ENCODE data around the gene ARMH1. TPM values are rescaled to one million over a fixed set of nuclear protein-coding genes. Genes with fewer than 3 reads are reported as not detected.

ARMH1 gene
- total RNA-seq, 4 donors from 2014 or later = 0.40 to 2.5 (median 0.96) TPM; not detected in 1

- intact Hi-C loops (cut with DNase I; ENCODE audit: low total_unique reads) (loop anchor here (5.0 kb wide), 1 partner anchor 594 kb away; no protein-coding TSS in a partner anchor), in situ Hi-C loops (cut with MboI; ENCODE audit: low pct_ligation_motif_present in 1 of 4, low pct_unique_long_range_greater_than_20kb in 1 of 4, low sequenced_read_pairs in 3 of 4) (no loop called here)
- no peaks in the 10 kb centered on the region for H3K27me3 ChIP-seq
- TF ChIP-seq, protein P1, sequence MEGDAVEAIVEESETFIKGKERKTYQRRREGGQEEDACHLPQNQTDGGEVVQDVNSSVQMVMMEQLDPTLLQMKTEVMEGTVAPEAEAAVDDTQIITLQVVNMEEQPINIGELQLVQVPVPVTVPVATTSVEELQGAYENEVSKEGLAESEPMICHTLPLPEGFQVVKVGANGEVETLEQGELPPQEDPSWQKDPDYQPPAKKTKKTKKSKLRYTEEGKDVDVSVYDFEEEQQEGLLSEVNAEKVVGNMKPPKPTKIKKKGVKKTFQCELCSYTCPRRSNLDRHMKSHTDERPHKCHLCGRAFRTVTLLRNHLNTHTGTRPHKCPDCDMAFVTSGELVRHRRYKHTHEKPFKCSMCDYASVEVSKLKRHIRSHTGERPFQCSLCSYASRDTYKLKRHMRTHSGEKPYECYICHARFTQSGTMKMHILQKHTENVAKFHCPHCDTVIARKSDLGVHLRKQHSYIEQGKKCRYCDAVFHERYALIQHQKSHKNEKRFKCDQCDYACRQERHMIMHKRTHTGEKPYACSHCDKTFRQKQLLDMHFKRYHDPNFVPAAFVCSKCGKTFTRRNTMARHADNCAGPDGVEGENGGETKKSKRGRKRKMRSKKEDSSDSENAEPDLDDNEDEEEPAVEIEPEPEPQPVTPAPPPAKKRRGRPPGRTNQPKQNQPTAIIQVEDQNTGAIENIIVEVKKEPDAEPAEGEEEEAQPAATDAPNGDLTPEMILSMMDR (IDR thresholded peaks at IDR 0.05) = no peak
- no peak for TF ChIP-seq EP300 (IDR thresholded peaks at IDR 0.05; ENCODE audit: low read depth)
- TF ChIP-seq POLR2A (IDR thresholded peaks at IDR 0.05) = no peak
- no peak for TF ChIP-seq POLR2AphosphoS5 (IDR thresholded peaks at IDR 0.05)
- H3K9me3 ChIP-seq = no peaks in the 10 kb centered on the region
- H3K27ac ChIP-seq = peak overlapping the region; percentile 23 to 74 (median 62)
- peaks cover 0 to 11% (median 5%) of the 10 kb centered on the region in 4 donors for H3K36me3 ChIP-seq
- no peak for DNase-seq
- no peak overlapping the region for H3K4me3 ChIP-seq
- H3K4me1 ChIP-seq = peaks cover 12 to 35% (median 25%) of the 10 kb centered on the region in 4 donors
- 59 to 84% methylated on average over 5 to 27 of the region's 27 CpGs for WGBS, 2 donors (ENCODE audit: low coverage in 1 of 2)
These were observed 36.7 kb upstream of the ARMH1 start for GRCh38 chr1:44637702-44638411.

- intact Hi-C loops (cut with DNase I; ENCODE audit: low total_unique reads) (no loop called here), in situ Hi-C loops (cut with MboI; ENCODE audit: low pct_ligation_motif_present in 1 of 4, low pct_unique_long_range_greater_than_20kb in 1 of 4, low sequenced_read_pairs in 3 of 4) (no loop called here)
- no peak for DNase-seq
- Histone ChIP-seq H3K9me3 (no peaks in the 10 kb centered on the region), H3K4me3 (no peak overlapping the region), H3K4me1 (peaks cover 0 to 49% (median 19%) of the 10 kb centered on the region in 4 donors), H3K27ac (no peak overlapping the region), H3K27me3 (no peaks in the 10 kb centered on the region), H3K36me3 (peaks cover 0 to 11% (median 5%) of the 10 kb centered on the region in 4 donors)
- 88% methylated on average over 24 of the region's 24 CpGs; no CpG with 5 or more reads in 1 of the 2 donors for WGBS, 2 donors (ENCODE audit: low coverage in 1 of 2)
- TF ChIP-seq POLR2A (IDR thresholded peaks at IDR 0.05) = no peak
- TF ChIP-seq EP300 (IDR thresholded peaks at IDR 0.05; ENCODE audit: low read depth) = no peak
- TF ChIP-seq POLR2AphosphoS5 (IDR thresholded peaks at IDR 0.05) = no peak
- TF ChIP-seq, protein P1 (IDR thresholded peaks at IDR 0.05) = no peak
These were observed 34.2 kb upstream of the ARMH1 start for GRCh38 chr1:44640200-44640853.

GRCh38 chr1:44641126-44642102, 33.1 kb upstream of the ARMH1 start:
- H3K27me3 ChIP-seq = no peaks in the 10 kb centered on the region
- peaks cover 0 to 6% (median 3%) of the 10 kb centered on the region in 4 donors for H3K36me3 ChIP-seq
- intact Hi-C loops (cut with DNase I; ENCODE audit: low total_unique reads) (no loop called here), in situ Hi-C loops (cut with MboI; ENCODE audit: low pct_ligation_motif_present in 1 of 4, low pct_unique_long_range_greater_than_20kb in 1 of 4, low sequenced_read_pairs in 3 of 4) (no loop called here)
- H3K27ac ChIP-seq = peak overlapping the region in 1 of 4 donors; percentile 80
- H3K4me1 ChIP-seq = peaks cover 0 to 56% (median 15%) of the 10 kb centered on the region in 4 donors
- TF ChIP-seq POLR2A (IDR thresholded peaks at IDR 0.05) (no peak), EP300 (IDR thresholded peaks at IDR 0.05; ENCODE audit: low read depth) (no peak), POLR2AphosphoS5 (IDR thresholded peaks at IDR 0.05) (no peak)
- TF ChIP-seq, protein P1 (IDR thresholded peaks at IDR 0.05) = no peak
- no peak overlapping the region for H3K4me3 ChIP-seq
- 79 to 94% methylated on average over 3 to 12 of the region's 12 CpGs for WGBS, 2 donors (ENCODE audit: low coverage in 1 of 2)
- no peak for DNase-seq
- H3K9me3 ChIP-seq = no peaks in the 10 kb centered on the region

Data from transverse colon (tissue), 4 donors.